HG03460 (cell line): ENCODE results near the gene BEND2.

ENCODE experiments used
- ATAC-seq: cut with Tn5 transposase; IDR thresholded peaks from one replicate; pipeline ENCODE4 v1.9.1; 2021; ENCODE audit not compliant: unreplicated experiment

The BEND2 gene

GRCh38 chrX:18146009-18146408 lies 74.7 kb downstream of the BEND2 start:
- ATAC-seq: no peak

GRCh38 chrX:18136816-18137215 lies 83.9 kb downstream of the BEND2 start:
- no peak for ATAC-seq

- ATAC-seq: no peak
Measured at GRCh38 chrX:18133605-18134004, 87.1 kb downstream of the BEND2 start.

- no peak for ATAC-seq
Measured at GRCh38 chrX:18129690-18130089, 91.0 kb downstream of the BEND2 start.

- ATAC-seq: no peak
Measured at GRCh38 chrX:18126971-18127370, 93.7 kb downstream of the BEND2 start.

GRCh38 chrX:18119856-18120255 lies 100.8 kb downstream of the BEND2 start:
- no peak for ATAC-seq
